GM12878 (cell line): ENCODE measurements around the gene PSMD4. TPM values are rescaled to one million over a fixed set of nuclear protein-coding genes. Genes with fewer than 3 reads are reported as not detected.

Experiments used
- ASH2L ChIP-seq: fragments of 300-600, 200-600 bp; sonication (generic); IDR thresholded peaks from 2 replicates; pipeline ENCODE4 v1.6.1; 2017; ENCODE audit warnings: low read depth, mild to moderate bottlenecking, borderline replicate concordance
- CREB1 ChIP-seq: IDR thresholded peaks from 2 replicates; pipeline ENCODE4 v1.6.1; 2012; ENCODE audit warnings: low read depth, mild to moderate bottlenecking, inconsistent platforms
- EED ChIP-seq: sonication (generic); IDR thresholded peaks from 2 replicates; pipeline ENCODE4 v1.6.1; 2016; ENCODE audit warnings: antibody characterized with exemption, low read depth
- EGR1 ChIP-seq, 2 experiments: IDR thresholded peaks; 1 replicate in 1 of 2; 2 replicates in 1 of 2; pipeline ENCODE4 v1.6.1; 2011 to 2012; ENCODE audit warnings: low read depth in 2 of 2, low read length in 2 of 2, borderline replicate concordance in 1 of 2, mild to moderate bottlenecking in 1 of 2, moderate library complexity in 1 of 2
- ETV6 ChIP-seq, 2 experiments: fragments of 450-650 bp in 1 of 2; IDR thresholded peaks in 1 of 2; conservative IDR thresholded peaks in 1 of 2; 2 replicates each; pipeline ENCODE4 v1.6.1; 2014; ENCODE audit warnings: antibody characterized with exemption in 1 of 2, borderline replicate concordance in 1 of 2, low read depth in 1 of 2, mild to moderate bottlenecking in 1 of 2, moderate library complexity in 1 of 2
- GATAD2B ChIP-seq: fragments of 450-650 bp; conservative IDR thresholded peaks from 2 replicates; pipeline ENCODE4 v1.6.1; 2017; ENCODE audit warnings: low read depth, mild to moderate bottlenecking, moderate library complexity
- IKZF1 ChIP-seq: fragments of 450-650 bp; conservative IDR thresholded peaks from 2 replicates; pipeline ENCODE4 v1.6.1; 2017; ENCODE audit warnings: antibody characterized with exemption, mild to moderate bottlenecking
- IRF4 ChIP-seq: IDR thresholded peaks from 2 replicates; pipeline ENCODE4 v1.6.1; 2011; ENCODE audit warnings: low read depth, low read length
- KLF5 ChIP-seq: fragments of 450-650 bp; IDR thresholded peaks from 2 replicates; pipeline ENCODE4 v1.6.1; 2014; ENCODE audit warnings: mild to moderate bottlenecking; ENCODE audit not compliant: partially characterized antibody
- POLR2A ChIP-seq: IDR thresholded peaks from 2 replicates; pipeline ENCODE4 v1.6.1; 2011; ENCODE audit warnings: low read depth, mild to moderate bottlenecking, low read length
- RAD51 ChIP-seq: fragments of 450-650 bp; IDR thresholded peaks from 2 replicates; pipeline ENCODE4 v1.6.1; 2016; ENCODE audit warnings: moderate library complexity, mild to moderate bottlenecking, inconsistent platforms
- RELA ChIP-seq: fragments of 450-650 bp; IDR thresholded peaks from 2 replicates; pipeline ENCODE4 v1.8.0; 2014; ENCODE audit warnings: borderline replicate concordance; ENCODE audit not compliant: partially characterized antibody
- SP1 ChIP-seq: IDR thresholded peaks from one replicate; pipeline ENCODE4 v1.6.1; 2011; ENCODE audit warnings: low read depth, low read length
- SRF ChIP-seq, 2 experiments: IDR thresholded peaks; 2 replicates each; pipeline ENCODE4 v1.6.1; 2011; ENCODE audit warnings: low read depth in 2 of 2, low read length in 2 of 2, mild to moderate bottlenecking in 1 of 2, moderate library complexity in 1 of 2
- STAT1 ChIP-seq: fragments of 450-650 bp; conservative IDR thresholded peaks from 2 replicates; pipeline ENCODE4 v1.6.1; 2014; ENCODE audit warnings: antibody characterized with exemption, mild to moderate bottlenecking
- polyA plus RNA-seq, 11 experiments: library from polyadenylated mRNA; depleted of rRNA in 4 of 11; unstranded in 6 of 11; stranded (reverse) in 5 of 11; fragments of >200 nt; fragmentation: Nextera tagmentation in 4 of 11; fragmentation: Illumina TruSeq in 1 of 11; extraction: Ambion mirVana in 4 of 11; extraction: Trizol in 1 of 11; gene quantifications; 1 replicate in 1 of 11; 2 replicates in 10 of 11; pipeline versions ENCODE4 v1.2.1 to v1.2.3, GENCODE V29; 2011 to 2016; ENCODE audit warnings: inconsistent platforms in 2 of 11, missing spikeins in 2 of 11, low read depth in 1 of 11
- total RNA-seq, 4 experiments: library from RNA; depleted of rRNA in 3 of 4; stranded (reverse); fragments of >200 nt in 3 of 4; fragmentation: Illumina TruSeq in 1 of 4; extraction: Trizol in 1 of 4; gene quantifications; 2 replicates each; pipeline versions ENCODE4 v1.2.1 to v1.2.3, GENCODE V29; 2013 to 2021
- TF ChIP-seq, protein P1 (sequence below): fragments of 450-650 bp; conservative IDR thresholded peaks from 2 replicates; pipeline ENCODE4 v1.6.1; 2017; ENCODE audit warnings: mild to moderate bottlenecking, moderate library complexity
- TF ChIP-seq, protein P2 (sequence below): IDR thresholded peaks from 2 replicates; pipeline ENCODE4 v1.6.1; 2012; ENCODE audit warnings: low read depth, low read length, improper control_type of control experiment
- TF ChIP-seq, protein P3 (sequence below): fragments of 450-650 bp; IDR thresholded peaks from 2 replicates; pipeline ENCODE4 v1.6.1; 2016; ENCODE audit warnings: mild to moderate bottlenecking
- TF ChIP-seq, protein P4 (sequence below): IDR thresholded peaks from 2 replicates; pipeline ENCODE4 v1.6.1; 2012; ENCODE audit warnings: low read depth, low read length, improper control_type of control experiment
- TF ChIP-seq, protein P5 (sequence below): fragments of 450-650 bp; IDR thresholded peaks from 2 replicates; pipeline ENCODE4 v1.6.1; 2017; ENCODE audit warnings: mild to moderate bottlenecking, moderate library complexity

PSMD4 gene
- total and polyA plus RNA-seq, 10 of the 15 experiments (the other 5 are each of a cell fraction or from before 2014, with no cell fraction given): 129 to 281 (median 188) TPM

DNA sequence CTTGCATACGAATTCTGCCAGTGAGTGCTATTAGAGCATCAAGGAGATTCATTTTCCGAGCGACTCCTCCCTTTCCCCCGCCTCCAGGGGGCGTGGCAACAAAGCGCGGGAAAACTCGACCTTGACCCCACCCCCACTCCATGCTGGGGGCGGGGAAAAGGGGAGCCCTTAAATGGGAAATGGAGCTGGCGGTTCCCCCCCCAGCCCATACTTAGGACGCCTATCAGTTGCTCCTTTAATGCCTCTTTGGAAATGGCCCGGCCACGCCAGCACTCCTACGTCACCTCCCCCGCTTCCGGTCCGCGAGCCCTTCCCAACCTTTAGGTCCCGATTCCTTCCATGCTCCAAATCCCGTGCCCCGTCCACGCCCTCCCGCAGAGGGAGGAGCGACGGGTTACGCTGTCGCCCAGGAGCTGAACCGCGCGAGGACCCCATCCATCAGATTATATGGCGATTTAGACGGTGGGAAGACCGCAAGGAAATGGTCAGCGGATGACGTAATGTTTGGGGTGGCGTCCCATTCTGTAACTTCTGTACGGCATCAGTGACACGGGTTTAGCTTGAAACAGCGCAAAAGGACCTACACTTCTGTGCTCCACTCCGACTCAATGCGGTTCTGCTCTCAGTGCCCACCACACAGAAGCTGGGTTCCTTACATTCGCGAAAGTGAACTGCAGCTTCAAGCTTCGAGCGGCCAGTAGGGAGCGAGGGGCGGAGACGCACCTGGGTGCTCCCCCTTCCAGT, 26.9 kb downstream of the PSMD4 start (continued):
- TF ChIP-seq, protein P1, sequence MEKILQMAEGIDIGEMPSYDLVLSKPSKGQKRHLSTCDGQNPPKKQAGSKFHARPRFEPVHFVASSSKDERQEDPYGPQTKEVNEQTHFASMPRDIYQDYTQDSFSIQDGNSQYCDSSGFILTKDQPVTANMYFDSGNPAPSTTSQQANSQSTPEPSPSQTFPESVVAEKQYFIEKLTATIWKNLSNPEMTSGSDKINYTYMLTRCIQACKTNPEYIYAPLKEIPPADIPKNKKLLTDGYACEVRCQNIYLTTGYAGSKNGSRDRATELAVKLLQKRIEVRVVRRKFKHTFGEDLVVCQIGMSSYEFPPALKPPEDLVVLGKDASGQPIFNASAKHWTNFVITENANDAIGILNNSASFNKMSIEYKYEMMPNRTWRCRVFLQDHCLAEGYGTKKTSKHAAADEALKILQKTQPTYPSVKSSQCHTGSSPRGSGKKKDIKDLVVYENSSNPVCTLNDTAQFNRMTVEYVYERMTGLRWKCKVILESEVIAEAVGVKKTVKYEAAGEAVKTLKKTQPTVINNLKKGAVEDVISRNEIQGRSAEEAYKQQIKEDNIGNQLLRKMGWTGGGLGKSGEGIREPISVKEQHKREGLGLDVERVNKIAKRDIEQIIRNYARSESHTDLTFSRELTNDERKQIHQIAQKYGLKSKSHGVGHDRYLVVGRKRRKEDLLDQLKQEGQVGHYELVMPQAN: peak; percentile 97
- TF ChIP-seq ETV6 (conservative IDR thresholded peaks at IDR 0.05 in 1 of 2, IDR thresholded peaks at IDR 0.05 in 1 of 2; ENCODE audit: borderline replicate concordance in 1 of 2, low read depth in 1 of 2) (no peak), STAT1 (peak; percentile 97; the same call in 1 of the 2 replicates), CREB1 (peak; percentile 87), ASH2L (0 out of 2 replicates have a peak, but pooled peaks have one; percentile 89), IRF4 (peak; percentile 46; the same call in 1 of the 2 replicates), EED (peak; percentile 95), SRF (IDR thresholded peaks at IDR 0.05; ENCODE audit: low read depth in 2 of 2, low read length in 2 of 2) (peak in 1 of 2 experiments; percentile 60; a peak in 2 of 4 replicates), POLR2A (peak; percentile 92), KLF5 (no peak), GATAD2B (peak; percentile 70; the same call in 1 of the 2 replicates), RELA (peak; percentile 13), SP1 (peak; percentile 92), EGR1 (IDR thresholded peaks at IDR 0.05; ENCODE audit: borderline replicate concordance in 1 of 2, low read depth in 2 of 2, low read length in 2 of 2) (peak in 1 of 2 experiments; percentile 85; a peak in 2 of 3 replicates), RAD51 (peak; percentile 10; the same call in 1 of the 2 replicates), IKZF1 (peak; percentile 97)
- TF ChIP-seq, protein P2, sequence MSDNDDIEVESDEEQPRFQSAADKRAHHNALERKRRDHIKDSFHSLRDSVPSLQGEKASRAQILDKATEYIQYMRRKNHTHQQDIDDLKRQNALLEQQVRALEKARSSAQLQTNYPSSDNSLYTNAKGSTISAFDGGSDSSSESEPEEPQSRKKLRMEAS: peak; percentile 11; the same call in 1 of the 2 replicates
- TF ChIP-seq, protein P3, sequence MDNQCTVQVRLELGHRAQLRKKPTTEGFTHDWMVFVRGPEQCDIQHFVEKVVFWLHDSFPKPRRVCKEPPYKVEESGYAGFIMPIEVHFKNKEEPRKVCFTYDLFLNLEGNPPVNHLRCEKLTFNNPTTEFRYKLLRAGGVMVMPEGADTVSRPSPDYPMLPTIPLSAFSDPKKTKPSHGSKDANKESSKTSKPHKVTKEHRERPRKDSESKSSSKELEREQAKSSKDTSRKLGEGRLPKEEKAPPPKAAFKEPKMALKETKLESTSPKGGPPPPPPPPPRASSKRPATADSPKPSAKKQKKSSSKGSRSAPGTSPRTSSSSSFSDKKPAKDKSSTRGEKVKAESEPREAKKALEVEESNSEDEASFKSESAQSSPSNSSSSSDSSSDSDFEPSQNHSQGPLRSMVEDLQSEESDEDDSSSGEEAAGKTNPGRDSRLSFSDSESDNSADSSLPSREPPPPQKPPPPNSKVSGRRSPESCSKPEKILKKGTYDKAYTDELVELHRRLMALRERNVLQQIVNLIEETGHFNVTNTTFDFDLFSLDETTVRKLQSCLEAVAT: peak; percentile 80
- TF ChIP-seq, protein P4, sequence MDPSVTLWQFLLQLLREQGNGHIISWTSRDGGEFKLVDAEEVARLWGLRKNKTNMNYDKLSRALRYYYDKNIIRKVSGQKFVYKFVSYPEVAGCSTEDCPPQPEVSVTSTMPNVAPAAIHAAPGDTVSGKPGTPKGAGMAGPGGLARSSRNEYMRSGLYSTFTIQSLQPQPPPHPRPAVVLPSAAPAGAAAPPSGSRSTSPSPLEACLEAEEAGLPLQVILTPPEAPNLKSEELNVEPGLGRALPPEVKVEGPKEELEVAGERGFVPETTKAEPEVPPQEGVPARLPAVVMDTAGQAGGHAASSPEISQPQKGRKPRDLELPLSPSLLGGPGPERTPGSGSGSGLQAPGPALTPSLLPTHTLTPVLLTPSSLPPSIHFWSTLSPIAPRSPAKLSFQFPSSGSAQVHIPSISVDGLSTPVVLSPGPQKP: peak; percentile 72
- TF ChIP-seq, protein P5, sequence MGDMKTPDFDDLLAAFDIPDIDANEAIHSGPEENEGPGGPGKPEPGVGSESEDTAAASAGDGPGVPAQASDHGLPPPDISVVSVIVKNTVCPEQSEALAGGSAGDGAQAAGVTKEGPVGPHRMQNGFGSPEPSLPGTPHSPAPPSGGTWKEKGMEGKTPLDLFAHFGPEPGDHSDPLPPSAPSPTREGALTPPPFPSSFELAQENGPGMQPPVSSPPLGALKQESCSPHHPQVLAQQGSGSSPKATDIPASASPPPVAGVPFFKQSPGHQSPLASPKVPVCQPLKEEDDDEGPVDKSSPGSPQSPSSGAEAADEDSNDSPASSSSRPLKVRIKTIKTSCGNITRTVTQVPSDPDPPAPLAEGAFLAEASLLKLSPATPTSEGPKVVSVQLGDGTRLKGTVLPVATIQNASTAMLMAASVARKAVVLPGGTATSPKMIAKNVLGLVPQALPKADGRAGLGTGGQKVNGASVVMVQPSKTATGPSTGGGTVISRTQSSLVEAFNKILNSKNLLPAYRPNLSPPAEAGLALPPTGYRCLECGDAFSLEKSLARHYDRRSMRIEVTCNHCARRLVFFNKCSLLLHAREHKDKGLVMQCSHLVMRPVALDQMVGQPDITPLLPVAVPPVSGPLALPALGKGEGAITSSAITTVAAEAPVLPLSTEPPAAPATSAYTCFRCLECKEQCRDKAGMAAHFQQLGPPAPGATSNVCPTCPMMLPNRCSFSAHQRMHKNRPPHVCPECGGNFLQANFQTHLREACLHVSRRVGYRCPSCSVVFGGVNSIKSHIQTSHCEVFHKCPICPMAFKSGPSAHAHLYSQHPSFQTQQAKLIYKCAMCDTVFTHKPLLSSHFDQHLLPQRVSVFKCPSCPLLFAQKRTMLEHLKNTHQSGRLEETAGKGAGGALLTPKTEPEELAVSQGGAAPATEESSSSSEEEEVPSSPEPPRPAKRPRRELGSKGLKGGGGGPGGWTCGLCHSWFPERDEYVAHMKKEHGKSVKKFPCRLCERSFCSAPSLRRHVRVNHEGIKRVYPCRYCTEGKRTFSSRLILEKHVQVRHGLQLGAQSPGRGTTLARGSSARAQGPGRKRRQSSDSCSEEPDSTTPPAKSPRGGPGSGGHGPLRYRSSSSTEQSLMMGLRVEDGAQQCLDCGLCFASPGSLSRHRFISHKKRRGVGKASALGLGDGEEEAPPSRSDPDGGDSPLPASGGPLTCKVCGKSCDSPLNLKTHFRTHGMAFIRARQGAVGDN: no peak; the same call in 1 of the 2 replicates
